HUDEP-2 (cell line): ENCODE data around the gene F2RL1.
"Not testable (repeated sequence)": the region's sequence is repeated elsewhere in the genome, so short reads cannot be mapped to it uniquely, and the experiment has no call there.

Source experiments
- DNase-seq, 76 experiments: peaks; one replicate each; lab custom pipeline; 2025; ENCODE audit not compliant: unreplicated experiment in 76 of 76; lab: John Stamatoyannopoulos, UW

F2RL1 gene

DNA sequence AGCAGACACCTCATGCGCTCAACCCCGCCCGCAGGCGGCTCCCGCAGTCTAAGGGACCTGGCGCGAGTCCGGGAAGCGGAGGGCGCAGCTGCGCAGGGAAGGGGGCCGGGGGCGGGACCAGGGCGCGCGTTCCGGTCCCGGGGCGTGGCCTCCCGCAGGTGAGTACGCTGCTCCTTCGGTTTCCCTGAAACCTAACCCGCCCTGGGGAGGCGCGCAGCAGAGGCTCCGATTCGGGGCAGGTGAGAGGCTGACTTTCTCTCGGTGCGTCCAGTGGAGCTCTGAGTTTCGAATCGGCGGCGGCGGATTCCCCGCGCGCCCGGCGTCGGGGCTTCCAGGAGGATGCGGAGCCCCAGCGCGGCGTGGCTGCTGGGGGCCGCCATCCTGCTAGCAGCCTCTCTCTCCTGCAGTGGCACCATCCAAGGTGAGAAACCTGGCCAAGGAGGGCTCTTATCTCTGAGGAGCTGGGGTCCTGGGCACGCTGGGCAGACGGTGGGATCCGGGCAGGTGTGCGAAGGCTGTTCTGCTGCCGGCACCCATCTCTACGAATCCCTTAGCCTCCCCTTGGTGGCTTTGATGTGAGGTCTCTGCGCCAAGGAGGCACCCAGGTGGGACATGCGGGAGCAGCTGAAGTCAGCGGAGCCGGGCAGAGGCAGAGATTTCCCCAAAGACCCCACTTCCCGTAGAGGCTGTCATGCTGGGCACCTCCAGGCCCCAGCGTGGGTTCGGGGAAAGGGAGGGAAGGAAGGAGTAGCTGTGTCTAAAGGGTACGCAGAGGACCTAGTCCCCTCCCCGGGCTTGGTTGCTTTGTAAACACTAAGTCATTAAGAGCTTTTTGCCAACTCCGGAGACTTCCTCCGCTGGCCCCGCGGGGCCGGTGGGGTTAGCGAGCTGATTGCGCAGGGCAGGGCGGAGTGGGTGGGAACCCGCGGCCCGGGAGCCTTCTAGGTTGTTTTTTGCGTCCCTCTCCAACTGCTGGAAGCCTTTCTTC, at the start of gene F2RL1:
F2RL1 (plus strand) TSS at position 187 of the 988 bp plus-strand sequence; CDS start at position 340, 153 bp downstream.
- DNase-seq, result no peak

DNA sequence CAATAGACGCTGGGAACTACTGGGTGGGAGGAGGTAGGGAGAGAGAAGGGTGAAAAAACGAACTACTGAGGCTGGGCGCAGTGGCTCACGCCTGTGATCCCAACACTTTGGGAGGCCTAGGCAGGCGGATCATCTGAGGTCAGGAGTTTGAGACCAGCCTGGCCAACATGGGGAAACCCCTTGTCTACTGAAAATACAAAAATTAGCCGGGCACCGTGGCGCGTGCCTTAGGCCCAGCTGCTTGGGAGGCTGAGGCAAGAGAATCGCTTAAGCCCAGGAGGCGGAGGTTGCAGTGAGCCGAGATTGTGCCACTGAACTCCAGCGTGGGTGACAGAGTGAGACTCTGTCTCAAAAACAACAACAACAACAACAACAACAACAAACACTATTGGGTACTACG, 47.8 kb upstream of the F2RL1 start:
- DNase-seq, result not testable (repeated sequence)

- no peak for DNase-seq
These were observed 47.0 kb upstream of the F2RL1 start for GRCh38 chr5:76771705-76772405.

GRCh38 chr5:76775921-76776320, 42.9 kb upstream of the F2RL1 start:
- no peak for DNase-seq

- no peak for DNase-seq
These were observed 42.4 kb upstream of the F2RL1 start for GRCh38 chr5:76776391-76776790.

DNA sequence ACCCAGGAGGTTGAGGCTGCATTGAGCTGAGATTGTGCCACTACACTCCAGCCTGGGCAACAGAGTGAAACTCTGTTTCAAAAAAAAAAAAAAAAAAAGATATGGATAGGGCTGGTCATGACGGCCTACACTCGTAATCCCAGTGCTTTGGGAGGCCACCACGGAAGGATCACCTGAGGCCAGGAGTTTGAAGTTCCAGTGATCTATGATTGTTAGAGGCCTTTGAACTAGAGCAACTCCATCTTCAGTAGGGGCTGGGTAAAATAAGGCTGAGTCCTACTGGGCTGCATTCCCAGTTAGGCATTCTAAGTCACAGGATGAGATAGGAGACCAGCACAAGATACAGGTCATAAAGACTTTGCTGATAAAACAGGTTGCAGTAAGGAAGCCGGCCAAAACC, 38.2 kb upstream of the F2RL1 start:
- DNase-seq, result not testable (repeated sequence)

- no peak for DNase-seq
These were observed 37.1 kb upstream of the F2RL1 start for GRCh38 chr5:76781775-76782174.

GRCh38 chr5:76782444-76782843, 36.4 kb upstream of the F2RL1 start:
- no peak for DNase-seq

- peak in 12 of 76 experiments; percentile 3 to 37 (median 13) for DNase-seq
These were observed 31.6 kb upstream of the F2RL1 start for GRCh38 chr5:76787237-76787636.

DNA sequence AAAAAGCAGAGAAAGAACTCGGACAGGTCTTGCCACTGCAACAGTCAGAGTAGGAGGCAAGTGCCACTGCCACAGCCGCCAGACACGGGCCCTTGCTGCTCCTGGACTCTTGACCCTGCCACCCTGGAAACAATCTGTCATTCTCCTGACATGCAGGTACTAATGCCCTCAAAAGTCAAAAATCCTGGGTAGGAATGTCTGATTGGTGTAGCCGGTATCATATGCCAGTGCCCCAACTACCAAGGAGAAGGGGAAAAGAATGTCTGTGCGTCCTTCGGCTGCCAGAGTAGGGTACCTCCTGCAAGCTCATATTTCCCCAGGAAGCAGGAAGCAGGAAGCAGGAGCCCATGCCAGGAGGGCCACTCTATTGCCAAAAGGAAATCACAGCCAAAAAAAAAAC, 30.5 kb upstream of the F2RL1 start:
- DNase-seq, result no peak

DNA sequence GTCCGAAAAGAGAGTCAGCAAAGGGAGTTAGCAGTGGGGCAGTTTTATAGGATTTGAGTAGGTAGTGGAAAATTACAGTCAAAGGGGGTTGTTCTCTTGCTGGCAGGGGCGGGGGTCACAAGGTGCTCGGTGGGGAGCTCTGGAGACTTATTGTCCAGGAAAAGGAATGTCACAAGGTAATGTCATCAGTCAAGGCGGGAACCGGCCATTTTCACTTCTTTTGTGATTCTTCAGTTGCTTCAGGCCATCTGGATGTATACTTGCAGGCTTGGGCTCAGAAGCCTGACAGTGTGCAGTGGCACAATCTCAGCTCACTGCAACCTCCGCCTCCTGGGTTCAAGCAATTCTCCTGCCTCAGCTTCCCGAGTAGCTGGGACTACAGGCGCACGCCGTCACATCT, 29.6 kb upstream of the F2RL1 start:
- not testable (repeated sequence) for DNase-seq

- DNase-seq, result no peak
These were observed 28.7 kb upstream of the F2RL1 start for GRCh38 chr5:76789991-76790581.

- peak in 2 of 76 experiments; percentile 2 to 9 for DNase-seq
These were observed 28.1 kb upstream of the F2RL1 start for GRCh38 chr5:76790632-76791290.

DNA sequence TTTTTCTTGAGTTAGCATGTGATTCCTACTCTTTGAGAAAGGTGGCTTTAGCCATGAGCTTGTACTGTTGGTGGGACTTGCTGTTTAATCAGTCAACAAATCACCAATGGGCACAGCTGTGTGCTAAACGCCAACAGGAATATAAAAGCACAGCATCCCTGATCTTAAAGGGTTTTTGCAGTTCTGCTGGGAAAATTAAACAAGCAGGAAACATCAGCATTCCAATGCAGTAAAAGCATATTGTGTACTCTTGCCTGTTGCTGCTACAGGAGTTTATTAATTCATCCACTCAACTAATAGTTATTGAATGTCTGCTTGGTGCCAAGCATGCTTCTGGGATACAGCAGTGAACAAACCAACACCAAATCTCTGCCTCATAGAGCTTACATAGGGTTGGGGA, 27.4 kb upstream of the F2RL1 start:
- no peak for DNase-seq

- DNase-seq, result no peak
These were observed 24.0 kb upstream of the F2RL1 start for GRCh38 chr5:76794871-76795270.

GRCh38 chr5:76799588-76799987, 19.2 kb upstream of the F2RL1 start:
- DNase-seq, result no peak

DNA sequence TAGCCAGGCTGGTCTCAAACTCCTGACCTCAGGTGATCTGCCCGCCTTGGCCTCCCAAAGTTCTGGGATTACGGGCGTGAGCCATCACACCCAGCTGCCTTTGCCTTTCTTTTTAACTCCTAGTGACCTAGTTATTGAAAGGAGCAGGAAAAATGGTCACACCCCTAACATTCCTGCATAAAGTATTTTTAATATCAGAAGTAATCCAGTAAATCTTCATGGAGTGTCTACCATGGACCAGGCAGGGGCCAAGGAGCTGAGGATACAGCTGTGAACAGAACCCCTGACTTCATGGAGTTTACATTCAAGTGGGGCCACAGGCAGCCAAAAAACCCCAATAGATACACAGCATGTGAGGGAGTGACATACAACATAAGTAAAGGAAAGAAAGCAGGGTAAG, 18.3 kb upstream of the F2RL1 start:
- DNase-seq, result no peak

DNA sequence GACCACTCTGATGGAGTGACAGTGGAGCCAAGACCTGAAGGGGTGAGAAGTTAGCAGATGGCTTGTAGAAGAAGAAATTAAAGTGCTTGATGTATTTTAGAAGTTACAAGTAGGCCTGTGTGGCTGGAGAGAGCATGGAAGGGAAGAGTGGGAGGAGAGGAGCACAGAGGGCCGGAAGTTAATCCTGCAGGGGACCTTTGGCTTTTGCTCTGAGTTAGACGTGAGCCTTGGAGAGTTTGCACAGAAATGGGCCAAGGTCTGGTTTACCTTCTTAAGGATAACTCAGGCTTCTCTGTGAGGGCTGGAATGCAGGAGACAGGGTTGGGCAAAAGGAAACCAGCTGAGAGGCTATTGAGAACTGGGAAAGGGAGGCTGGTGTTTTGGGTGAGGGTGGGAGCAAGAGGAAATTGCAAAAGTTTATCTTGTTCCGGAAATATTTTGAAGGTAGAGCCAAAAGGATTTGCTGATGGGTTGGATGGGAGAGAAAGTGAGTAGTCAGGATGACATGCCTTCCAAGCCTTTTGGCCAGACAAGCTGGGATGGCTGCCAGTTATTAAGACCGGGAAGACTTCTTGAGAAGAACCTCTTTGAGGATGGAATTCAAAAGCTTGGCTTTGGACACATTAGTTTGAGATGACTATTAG, 17.5 kb upstream of the F2RL1 start:
- DNase-seq, result no peak

DNA sequence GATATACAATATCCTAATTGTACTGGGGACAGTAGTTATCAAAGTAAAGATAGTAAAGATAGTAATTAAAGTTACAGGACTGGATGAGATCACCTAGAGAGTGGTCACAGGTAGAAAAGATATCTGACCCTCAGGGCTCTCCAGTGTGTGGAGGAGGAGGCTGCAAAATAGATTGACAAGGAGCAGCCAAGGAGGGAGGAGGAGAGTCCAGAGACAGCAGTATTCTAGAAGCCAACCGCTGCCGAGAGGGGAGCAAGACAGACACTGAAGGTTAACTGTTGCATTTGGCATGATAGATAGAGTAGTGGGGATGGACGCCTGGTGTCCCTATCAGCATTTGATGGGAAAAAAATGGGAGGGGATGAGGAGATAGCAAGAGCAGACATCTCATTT, 17.0 kb upstream of the F2RL1 start:
- DNase-seq, result peak in 1 of 76 experiments; percentile 6

DNA sequence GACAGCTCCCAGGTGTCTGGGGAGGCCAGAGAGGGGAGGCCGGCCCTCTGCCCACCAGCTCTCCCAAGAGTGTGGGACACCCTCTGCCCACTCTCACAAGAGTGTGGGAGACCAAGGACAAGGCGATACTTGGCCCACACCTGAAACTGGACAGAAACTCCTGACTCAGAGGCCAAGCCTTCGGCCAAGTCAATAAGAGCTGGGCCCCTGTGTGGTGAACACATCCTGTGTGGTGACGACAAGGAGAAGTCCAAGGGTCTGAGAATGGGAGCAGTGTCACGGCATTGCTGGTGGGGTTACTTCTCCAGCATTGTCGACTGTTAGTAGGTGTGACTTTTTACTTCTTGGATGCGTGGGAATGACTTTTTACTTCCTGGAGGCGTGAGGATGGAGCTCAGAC, 14.6 kb upstream of the F2RL1 start:
- DNase-seq, result no peak
